Stomach smooth muscle (tissue), 2 donors: Measurements from ENCODE around the gene TSPAN10.
A peak's percentile ranks its signal among the peaks of the same experiment; 100 is the strongest.
"Not testable (repeated sequence)": the region's sequence is repeated elsewhere in the genome, so short reads cannot be mapped to it uniquely, and the experiment has no call there.

Experiments used
- H3K27ac ChIP-seq: one replicate; pipeline ENCODE4 v1.7.0; 2013; ENCODE audit warnings: mild to moderate bottlenecking, low read length, inconsistent platforms
- H3K27me3 ChIP-seq, 2 donors: one replicate each; pipeline ENCODE4 v1.7.0; 2013; ENCODE audit warnings: low read length in 2 of 2; ENCODE audit not compliant: insufficient read depth in 2 of 2, control insufficient read depth in 1 of 2
- H3K36me3 ChIP-seq, 2 donors: one replicate each; pipeline ENCODE4 v1.7.0; 2013; ENCODE audit warnings: low read length in 2 of 2; ENCODE audit not compliant: control insufficient read depth in 2 of 2, insufficient read depth in 2 of 2
- H3K4me1 ChIP-seq: one replicate; pipeline ENCODE4 v1.7.0; 2013; ENCODE audit warnings: low read length; ENCODE audit not compliant: control insufficient read depth, insufficient read depth
- H3K4me3 ChIP-seq, 2 donors: one replicate each; pipeline ENCODE4 v1.7.0; 2013; ENCODE audit warnings: low read length in 2 of 2
- H3K9ac ChIP-seq, 2 donors: one replicate each; pipeline ENCODE4 v1.7.0; 2013; ENCODE audit warnings: low read length in 2 of 2, mild to moderate bottlenecking in 1 of 2
- H3K9me3 ChIP-seq, 2 donors: one replicate each; pipeline ENCODE4 v1.7.0; 2013; ENCODE audit warnings: low read length in 2 of 2; ENCODE audit not compliant: control insufficient read depth in 2 of 2
- donor health status: healthy.
- donor health status: Pancreatic carcinoma.

TSPAN10 gene

GRCh38 chr17:81608082-81608481, 28.9 kb upstream of the TSPAN10 start:
- Histone ChIP-seq H3K36me3 (peaks cover 47 to 53% of the 10 kb centered on the region in 2 donors), H3K27ac (no peak overlapping the region), H3K4me1 (no peaks in the 10 kb centered on the region)

GRCh38 chr17:81608605-81609004, 28.4 kb upstream of the TSPAN10 start:
- no peaks in the 10 kb centered on the region for H3K27me3 ChIP-seq
- H3K4me1 ChIP-seq: peaks cover 1% of the 10 kb centered on the region
- no peak overlapping the region for H3K27ac ChIP-seq
- H3K9ac ChIP-seq: no peak overlapping the region
- no peaks in the 10 kb centered on the region for H3K9me3 ChIP-seq
- no peak overlapping the region for H3K4me3 ChIP-seq
- H3K36me3 ChIP-seq: peaks cover 46 to 52% of the 10 kb centered on the region in 2 donors

More at GRCh38 chr17:81608082-81608481, 28.9 kb upstream of the TSPAN10 start:
- Histone ChIP-seq H3K9me3 (no peaks in the 10 kb centered on the region), H3K9ac (no peak overlapping the region), H3K4me3 (no peak overlapping the region), H3K27me3 (no peaks in the 10 kb centered on the region)

- Histone ChIP-seq H3K4me1 (peaks cover 8% of the 10 kb centered on the region), H3K9me3 (no peaks in the 10 kb centered on the region), H3K27ac (no peak overlapping the region), H3K27me3 (no peaks in the 10 kb centered on the region), H3K9ac (no peak overlapping the region), H3K4me3 (no peak overlapping the region), H3K36me3 (peaks cover 36 to 46% of the 10 kb centered on the region in 2 donors)
These were observed 27.3 kb upstream of the TSPAN10 start for GRCh38 chr17:81609541-81610311.

- peak overlapping the region; percentile 11 for H3K27ac ChIP-seq
- H3K9ac ChIP-seq: no peak overlapping the region
- H3K4me3 ChIP-seq: no peak overlapping the region
- peaks cover 9% of the 10 kb centered on the region for H3K4me1 ChIP-seq
- no peaks in the 10 kb centered on the region for H3K27me3 ChIP-seq
- H3K9me3 ChIP-seq: no peaks in the 10 kb centered on the region
- peaks cover 32 to 38% of the 10 kb centered on the region in 2 donors for H3K36me3 ChIP-seq
These were observed 24.6 kb upstream of the TSPAN10 start for GRCh38 chr17:81612172-81612970.

- peaks cover 9% of the 10 kb centered on the region for H3K4me1 ChIP-seq
- H3K36me3 ChIP-seq: peaks cover 17 to 19% of the 10 kb centered on the region in 2 donors
- H3K27ac ChIP-seq: no peak overlapping the region
- H3K4me3 ChIP-seq: no peak overlapping the region
- H3K27me3 ChIP-seq: no peaks in the 10 kb centered on the region
- H3K9me3 ChIP-seq: no peaks in the 10 kb centered on the region
- H3K9ac ChIP-seq: no peak overlapping the region
These were observed 21.5 kb upstream of the TSPAN10 start for GRCh38 chr17:81615401-81615930.

GRCh38 chr17:81616877-81617276, 20.1 kb upstream of the TSPAN10 start:
- Histone ChIP-seq H3K27ac (no peak overlapping the region), H3K27me3 (no peaks in the 10 kb centered on the region), H3K36me3 (peaks cover 31 to 33% of the 10 kb centered on the region in 2 donors), H3K9ac (no peak overlapping the region), H3K4me3 (no peak overlapping the region), H3K9me3 (no peaks in the 10 kb centered on the region), H3K4me1 (peaks cover 9% of the 10 kb centered on the region)

- not testable (repeated sequence) for H3K4me3 ChIP-seq, H3K27ac ChIP-seq, H3K9me3 ChIP-seq, H3K4me1 ChIP-seq, H3K9ac ChIP-seq, H3K27me3 ChIP-seq
- H3K36me3 ChIP-seq: peaks cover 25 to 26% of the 10 kb centered on the region in 2 donors
These were observed 18.7 kb upstream of the TSPAN10 start for GRCh38 chr17:81618307-81618706.

GRCh38 chr17:81621494-81622130, 15.4 kb upstream of the TSPAN10 start:
- no peaks in the 10 kb centered on the region for H3K27me3 ChIP-seq
- no peaks in the 10 kb centered on the region for H3K9me3 ChIP-seq
- H3K4me1 ChIP-seq: no peaks in the 10 kb centered on the region
- H3K9ac ChIP-seq: no peak overlapping the region
- no peak overlapping the region for H3K4me3 ChIP-seq
- peaks cover 32 to 41% of the 10 kb centered on the region in 2 donors for H3K36me3 ChIP-seq
- no peak overlapping the region for H3K27ac ChIP-seq

GRCh38 chr17:81630274-81630673, 6.7 kb upstream of the TSPAN10 start:
- Histone ChIP-seq H3K9ac (no peak overlapping the region), H3K27me3 (no peaks in the 10 kb centered on the region), H3K4me3 (no peak overlapping the region), H3K9me3 (no peaks in the 10 kb centered on the region), H3K4me1 (peaks cover 4% of the 10 kb centered on the region), H3K27ac (no peak overlapping the region), H3K36me3 (peaks cover 9 to 14% of the 10 kb centered on the region in 2 donors)

GRCh38 chr17:81631482-81631881, 5.5 kb upstream of the TSPAN10 start:
- no peak overlapping the region for H3K4me3 ChIP-seq
- H3K4me1 ChIP-seq: peaks cover 16% of the 10 kb centered on the region
- H3K27ac ChIP-seq: no peak overlapping the region
- no peak overlapping the region for H3K9ac ChIP-seq
- H3K36me3 ChIP-seq: peaks cover 4 to 9% of the 10 kb centered on the region in 2 donors
- no peaks in the 10 kb centered on the region for H3K27me3 ChIP-seq
- H3K9me3 ChIP-seq: no peaks in the 10 kb centered on the region
